H7 (cell line): ENCODE measurements around the gene FCGR1A. TPM values are rescaled to one million over a fixed set of nuclear protein-coding genes. Genes with fewer than 3 reads are reported as not detected.
"Not testable (repeated sequence)": the region's sequence is repeated elsewhere in the genome, so short reads cannot be mapped to it uniquely, and the experiment has no call there.

Experiments used
- DNase-seq: peaks from one replicate; pipeline ENCODE4 v3.0.0; 2012
- H3K27me3 ChIP-seq: 2 replicates; pipeline ENCODE4 v1.6.0; 2011; ENCODE audit warnings: mild to moderate bottlenecking, low read length; ENCODE audit not compliant: control insufficient read depth, insufficient read depth
- H3K36me3 ChIP-seq: replicated peaks from 2 replicates; pipeline ENCODE4 v1.5.1; 2011; ENCODE audit warnings: low read length; ENCODE audit not compliant: control insufficient read depth, insufficient read depth
- H3K4me3 ChIP-seq: 2 replicates; pipeline ENCODE4 v1.5.1; 2011; ENCODE audit warnings: low read depth, mild to moderate bottlenecking, control low read depth, low read length, moderate library complexity; ENCODE audit not compliant: insufficient read depth
- total RNA-seq: library from RNA; depleted of rRNA; stranded (reverse); fragments of >200 nt; shearing (Covaris generic); gene quantifications from 2 replicates; pipeline ENCODE4 v1.2.3, GENCODE V29; 2014

The FCGR1A gene
- total RNA-seq, 1 experiment from 2014 or later = not detected

- DNase-seq, H3K4me3 ChIP-seq, H3K27me3 ChIP-seq, H3K36me3 ChIP-seq: not testable (repeated sequence)
These were observed 18.2 kb upstream of the FCGR1A start for GRCh38 chr1:149764087-149764800.

DNA sequence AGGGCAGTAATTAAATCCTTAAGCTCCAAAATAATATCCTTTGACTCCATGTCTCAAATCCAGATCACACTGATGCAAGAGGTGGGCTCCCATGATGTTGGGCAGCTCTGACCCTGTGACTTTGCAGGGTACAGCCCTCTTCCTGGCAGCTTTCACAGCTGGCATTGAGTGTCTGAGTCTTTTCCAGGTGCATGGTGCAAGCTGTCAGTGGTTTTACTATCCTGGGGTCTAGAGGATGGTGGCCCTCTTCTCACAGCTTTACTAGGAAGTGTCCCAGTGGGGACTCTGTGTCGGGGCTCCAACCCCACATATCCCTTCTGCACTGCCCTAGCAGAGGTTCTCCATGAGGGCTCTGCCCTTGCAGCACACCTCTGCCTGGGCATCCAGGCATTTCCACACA, 16.3 kb upstream of the FCGR1A start:
- not testable (repeated sequence) for H3K27me3 ChIP-seq, H3K36me3 ChIP-seq, DNase-seq, H3K4me3 ChIP-seq

GRCh38 chr1:149769216-149769615, 13.3 kb upstream of the FCGR1A start:
- not testable (repeated sequence) for H3K4me3 ChIP-seq, H3K36me3 ChIP-seq, H3K27me3 ChIP-seq, DNase-seq

DNA sequence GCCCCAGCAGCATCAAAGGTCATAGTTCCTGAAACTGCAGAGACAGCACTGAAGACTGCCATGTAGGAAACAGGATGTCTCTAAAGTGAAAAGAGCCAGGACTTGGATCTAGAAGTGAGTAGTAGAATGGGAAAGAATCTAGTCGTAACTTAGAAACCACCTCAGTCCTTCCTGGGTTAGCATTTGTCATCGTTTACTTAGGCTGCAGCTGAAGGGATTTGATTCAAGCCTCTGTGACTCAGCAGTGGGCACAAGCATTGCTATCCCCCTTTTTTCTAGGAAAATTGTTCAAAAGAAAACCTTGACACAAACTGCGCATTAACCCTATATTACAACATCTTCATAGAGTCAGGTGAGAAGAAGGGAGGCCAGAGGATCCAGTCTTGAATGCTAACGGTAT, 11.8 kb upstream of the FCGR1A start:
- H3K27me3 ChIP-seq, H3K4me3 ChIP-seq, H3K36me3 ChIP-seq, DNase-seq: not testable (repeated sequence)

GRCh38 chr1:149771653-149772425, 10.7 kb upstream of the FCGR1A start:
- DNase-seq, H3K36me3 ChIP-seq, H3K4me3 ChIP-seq: not testable (repeated sequence)

DNA sequence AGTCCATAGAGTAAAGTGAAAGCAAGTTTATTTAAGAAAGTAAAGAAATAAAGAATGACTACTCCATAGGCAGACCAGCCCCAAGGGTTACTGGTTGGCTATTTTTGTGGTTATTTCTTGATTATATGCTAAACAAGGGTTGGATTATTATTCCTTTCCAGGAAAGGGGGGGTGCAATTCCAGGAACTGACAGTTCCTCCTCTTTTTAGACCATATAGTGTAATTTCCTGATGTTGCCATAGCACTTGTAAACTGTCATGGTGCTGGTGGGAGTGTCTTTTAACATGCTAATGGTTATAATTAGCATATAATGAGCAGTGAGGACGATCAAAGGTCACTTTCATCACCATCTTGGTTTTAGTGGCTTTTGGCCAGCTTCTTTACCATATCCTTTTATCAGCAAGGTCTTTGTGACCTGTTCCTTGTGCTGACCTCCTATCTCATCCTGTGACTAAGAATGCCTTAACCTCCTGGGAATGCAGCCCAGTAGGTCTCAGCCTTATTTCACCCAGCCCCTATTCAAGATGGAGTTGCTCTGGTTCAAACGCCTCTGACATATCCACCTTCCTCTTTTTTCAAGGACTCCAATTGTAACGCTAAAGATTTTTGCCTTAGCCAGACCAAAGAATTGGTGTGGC, 6.9 kb upstream of the FCGR1A start:
- not testable (repeated sequence) for H3K27me3 ChIP-seq, DNase-seq

More at GRCh38 chr1:149771653-149772425, 10.7 kb upstream of the FCGR1A start:
- not testable (repeated sequence) for H3K27me3 ChIP-seq

DNA sequence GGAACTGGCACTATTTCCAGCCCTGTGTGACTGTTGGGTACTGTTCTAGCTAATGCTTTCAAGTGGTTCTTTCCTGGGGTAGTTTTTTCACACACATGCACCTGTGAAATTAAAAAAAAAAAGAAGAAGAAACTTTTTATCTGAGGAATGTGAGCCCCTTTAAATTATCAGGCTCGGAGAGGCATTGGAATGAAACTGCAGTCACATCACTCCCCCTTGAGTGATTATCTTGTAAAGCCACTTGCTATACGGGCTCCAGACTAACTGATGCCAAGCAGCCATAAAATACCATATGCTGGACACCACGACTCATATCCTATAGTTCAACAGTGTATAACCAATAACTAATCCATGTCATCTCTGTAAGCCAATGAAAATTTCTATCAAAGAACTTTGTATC, 5.4 kb upstream of the FCGR1A start:
- not testable (repeated sequence) for H3K4me3 ChIP-seq, DNase-seq, H3K36me3 ChIP-seq, H3K27me3 ChIP-seq

More for the DNA sequence above, 6.9 kb upstream of the FCGR1A start:
- not testable (repeated sequence) for H3K36me3 ChIP-seq, H3K4me3 ChIP-seq

DNA sequence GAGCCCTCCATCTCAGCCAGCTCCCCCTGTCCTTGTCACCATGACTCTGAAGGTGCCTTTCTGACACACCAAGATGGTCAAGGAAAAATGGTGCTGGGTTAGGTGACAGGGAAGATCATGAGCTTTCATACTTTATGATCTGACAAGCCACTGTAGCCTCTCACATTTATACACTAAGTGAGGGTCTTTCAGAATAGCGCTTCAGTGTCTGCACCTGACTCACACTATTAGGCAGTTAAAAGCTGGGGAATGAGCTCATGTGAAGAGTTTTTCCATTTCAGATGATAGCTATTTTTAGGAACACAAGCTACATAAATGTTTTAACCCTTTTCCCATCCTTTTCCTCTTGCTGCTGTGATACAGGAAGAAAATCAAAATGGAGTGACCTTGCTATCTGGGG, 4.2 kb upstream of the FCGR1A start:
- not testable (repeated sequence) for DNase-seq, H3K36me3 ChIP-seq, H3K4me3 ChIP-seq, H3K27me3 ChIP-seq

GRCh38 chr1:149781413-149781984, 995 bp upstream of the FCGR1A start:
- not testable (repeated sequence) for H3K36me3 ChIP-seq, DNase-seq, H3K27me3 ChIP-seq

DNA sequence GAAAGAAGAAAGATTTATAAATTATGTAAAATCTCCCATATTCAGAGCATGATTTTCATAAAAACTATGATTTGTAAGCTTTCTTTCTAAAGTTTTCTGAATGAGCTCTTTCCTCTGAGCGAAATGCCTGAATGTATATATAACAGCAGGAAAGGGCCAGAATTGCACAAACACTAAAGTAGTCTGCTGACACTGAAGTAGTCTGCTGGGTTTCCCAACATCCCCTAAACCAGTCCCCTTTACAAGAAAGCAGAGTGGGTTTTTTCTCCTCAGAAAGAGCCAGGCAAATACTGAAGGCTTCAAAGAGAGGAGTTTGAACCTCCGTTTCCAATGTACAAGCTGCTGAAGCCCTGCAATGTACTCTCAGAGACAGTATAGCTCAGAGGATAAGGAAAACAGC, 795 bp downstream of the FCGR1A start:
- H3K4me3 ChIP-seq, H3K27me3 ChIP-seq, DNase-seq, H3K36me3 ChIP-seq: not testable (repeated sequence)

More at GRCh38 chr1:149781413-149781984, 995 bp upstream of the FCGR1A start:
- not testable (repeated sequence) for H3K4me3 ChIP-seq

- not testable (repeated sequence) for DNase-seq, H3K36me3 ChIP-seq, H3K4me3 ChIP-seq, H3K27me3 ChIP-seq
These were observed 1.4 kb downstream of the FCGR1A start for GRCh38 chr1:149783868-149784267.

DNA sequence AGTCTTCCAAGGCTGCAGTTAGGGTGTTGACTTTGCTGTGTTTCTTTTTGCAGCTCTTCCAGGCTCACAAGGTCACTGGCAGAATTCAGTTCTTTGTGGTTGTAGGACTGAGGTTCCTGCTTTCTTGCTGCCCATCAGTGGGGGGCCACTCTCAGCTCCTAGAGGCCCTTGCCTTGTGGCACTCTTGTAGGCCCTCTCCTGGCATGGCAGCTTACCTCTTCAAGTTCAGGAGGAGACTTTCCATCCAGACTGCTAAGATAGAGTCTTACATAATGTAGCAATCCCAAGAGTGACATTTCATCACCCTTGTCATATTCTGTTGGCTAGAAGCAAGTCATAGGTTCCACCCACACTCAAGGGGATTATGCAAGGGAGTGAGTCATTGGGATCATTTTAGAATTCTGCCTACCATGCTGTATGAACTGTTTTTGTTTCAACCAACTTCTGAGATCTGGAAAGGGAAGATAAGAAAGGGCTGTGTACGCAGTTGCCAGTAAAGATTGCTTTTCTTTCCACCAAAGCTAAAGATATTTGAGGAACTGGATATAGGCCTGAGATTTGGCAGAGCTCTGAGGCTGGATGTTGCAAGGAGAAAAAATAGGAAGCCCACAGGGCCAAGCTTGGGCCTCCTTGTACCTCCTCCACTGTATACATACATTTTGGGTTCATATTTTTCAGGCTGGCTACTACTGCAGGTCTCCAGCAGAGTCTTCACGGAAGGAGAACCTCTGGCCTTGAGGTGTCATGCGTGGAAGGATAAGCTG, 5.4 kb downstream of the FCGR1A start:
- not testable (repeated sequence) for DNase-seq, H3K36me3 ChIP-seq, H3K27me3 ChIP-seq, H3K4me3 ChIP-seq

DNA sequence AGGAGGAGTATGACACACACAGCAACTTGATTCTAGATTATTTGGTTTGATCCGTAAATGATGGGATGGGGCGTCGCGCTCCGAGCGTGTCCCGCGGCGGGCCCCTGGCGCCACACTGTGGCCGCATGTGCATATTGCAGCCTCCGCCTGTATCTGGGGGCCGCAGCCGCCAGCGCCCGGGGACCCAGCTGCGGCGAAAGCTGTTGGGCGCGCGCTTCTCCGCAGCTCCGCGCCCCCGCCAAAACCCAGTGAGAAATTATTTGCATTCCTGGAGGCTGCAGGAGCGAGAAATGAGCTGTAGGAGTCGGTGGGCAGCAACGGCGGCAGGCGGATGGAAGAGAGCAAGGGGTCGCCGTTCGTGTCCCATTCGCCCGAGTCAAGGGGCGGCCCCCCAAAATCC, 10.0 kb downstream of the FCGR1A start:
- not testable (repeated sequence) for H3K36me3 ChIP-seq, H3K27me3 ChIP-seq
- DNase-seq = peak; percentile 74
- peak overlapping the region; percentile 54 for H3K4me3 ChIP-seq

- not testable (repeated sequence) for H3K36me3 ChIP-seq, H3K27me3 ChIP-seq
- peak; percentile 89 for DNase-seq
- peak overlapping the region; percentile 54 for H3K4me3 ChIP-seq
These were observed 10.5 kb downstream of the FCGR1A start for GRCh38 chr1:149792912-149793515.
